HCT116 (cell line): ENCODE data around the gene TIGIT. TPM values are rescaled to one million over a fixed set of nuclear protein-coding genes. Genes with fewer than 3 reads are reported as not detected.

Source experiments
- ATAC-seq: fragments of 200-7000 bp; cut with Tn5 transposase; 2 replicates; pipeline ENCODE4 v1.9.1; 2020; ENCODE audit warnings: mild to moderate bottlenecking, moderate library complexity
- BruUV-seq: library from RNA; stranded (reverse); fragments of 400-500 nt; replicated peaks from 2 replicates; lab custom pipeline; 2021; lab: Mats Ljungman, UMichigan
- CTCF ChIA-PET: fragments of 300-600 bp; sonication (Branson Sonifier 250); formaldehyde crosslinking; loops from one replicate; lab custom pipeline; 2021; ENCODE audit warnings: antibody characterized with exemption; lab: Charles Lee
- POLR2A ChIA-PET: fragments of 300-600, 350-600 bp; sonication (Branson Sonifier 250); formaldehyde crosslinking; loops from one replicate; lab custom pipeline; 2021; ENCODE audit warnings: antibody characterized with exemption; lab: Charles Lee
- RAD21 ChIA-PET, 2 experiments: fragments of 300-600 bp; sonication (Branson Sonifier 250); formaldehyde crosslinking; loops; one replicate each; lab custom pipeline; 2023; ENCODE audit warnings: low total read pairs in 2 of 2; ENCODE audit not compliant: uncharacterized antibody in 2 of 2, unreplicated experiment in 2 of 2, low non-redundant PET in 1 of 2; lab: Charles Lee
- DNase-seq: peaks from one replicate; pipeline ENCODE4 v3.0.0-alpha.2; 2010; ENCODE audit warnings: low read depth, low spot score
- H2AFZ ChIP-seq: fragments of 200-600 bp; shearing (Covaris generic), sonication (generic); 2 replicates; pipeline ENCODE4 v1.6.1; 2017; ENCODE audit warnings: low read depth, mixed run types, mixed read lengths, antibody characterized with exemption, low read length; ENCODE audit not compliant: poor library complexity, severe bottlenecking
- H3K27ac ChIP-seq: 2 replicates; pipeline ENCODE4 v1.5.1; 2012; ENCODE audit warnings: low read depth, low read length
- H3K27me3 ChIP-seq: fragments of 200-600 bp; sonication (generic); 2 replicates; pipeline ENCODE4 v1.6.1; 2016; ENCODE audit warnings: mixed run types, low read length, mixed read lengths; ENCODE audit not compliant: insufficient read depth
- H3K36me3 ChIP-seq, 2 experiments: fragments of 200-500 bp in 1 of 2; fragments of 200-600 bp in 1 of 2; sonication (Bioruptor generic) in 1 of 2; sonication (generic) in 1 of 2; 2 replicates each; pipeline versions ENCODE4 v1.5.1 to v1.6.1; 2014 to 2016; ENCODE audit warnings: low read length in 2 of 2, inconsistent platforms in 1 of 2, mixed read lengths in 1 of 2, mixed run types in 1 of 2; ENCODE audit not compliant: insufficient read depth in 2 of 2, control insufficient read depth in 1 of 2
- H3K4me1 ChIP-seq, 2 experiments: fragments of 200-600 bp in 1 of 2; sonication (generic) in 1 of 2; 2 replicates each; pipeline versions ENCODE4 v1.5.1 to v1.6.1; 2012 to 2017; ENCODE audit warnings: low read length in 2 of 2, inconsistent platforms in 1 of 2, mild to moderate bottlenecking in 1 of 2, mixed read lengths in 1 of 2, mixed run types in 1 of 2, moderate library complexity in 1 of 2; ENCODE audit not compliant: insufficient read depth in 2 of 2, control insufficient read depth in 1 of 2
- H3K4me2 ChIP-seq: fragments of 200-600 bp; sonication (generic); 2 replicates; pipeline ENCODE4 v1.6.1; 2017; ENCODE audit warnings: mixed run types, low read length, mixed read lengths
- H3K4me3 ChIP-seq, 2 experiments: fragments of 200-600 bp in 1 of 2; sonication (generic) in 1 of 2; replicated peaks in 1 of 2; 2 replicates each; pipeline ENCODE4 v1.5.1; 2011 to 2016; ENCODE audit warnings: low read length in 2 of 2, control low read depth in 1 of 2, low read depth in 1 of 2, mild to moderate bottlenecking in 1 of 2, mixed read lengths in 1 of 2, mixed run types in 1 of 2
- H3K79me2 ChIP-seq: fragments of 200-600 bp; sonication (generic); 2 replicates; pipeline ENCODE4 v1.6.1; 2017; ENCODE audit warnings: mild to moderate bottlenecking, mixed run types, low read length, moderate library complexity, mixed read lengths; ENCODE audit not compliant: insufficient read depth
- H3K9ac ChIP-seq: fragments of 200-600 bp; sonication (generic); 2 replicates; pipeline ENCODE4 v1.6.1; 2016; ENCODE audit warnings: low read length, mixed read lengths
- H3K9me2 ChIP-seq: fragments of 200-600 bp; sonication (generic), shearing (Covaris generic); 2 replicates; pipeline ENCODE4 v1.6.1; 2017; ENCODE audit warnings: mixed run types, mild to moderate bottlenecking, moderate library complexity; ENCODE audit not compliant: insufficient read depth
- H3K9me3 ChIP-seq, 2 experiments: fragments of 200-500 bp in 1 of 2; fragments of 200-600 bp in 1 of 2; sonication (Bioruptor generic) in 1 of 2; sonication (generic) in 1 of 2; 2 replicates each; pipeline ENCODE4 v1.6.1; 2014 to 2017; ENCODE audit warnings: low read length in 2 of 2, mixed read lengths in 2 of 2, inconsistent platforms in 1 of 2, low read depth in 1 of 2, mild to moderate bottlenecking in 1 of 2, mixed run types in 1 of 2, moderate library complexity in 1 of 2; ENCODE audit not compliant: control insufficient read depth in 1 of 2, insufficient read depth in 1 of 2
- H4K20me1 ChIP-seq: fragments of 200-600 bp; sonication (generic), shearing (Covaris generic); 2 replicates; pipeline ENCODE4 v1.6.1; 2017; ENCODE audit warnings: mixed run types, mild to moderate bottlenecking, moderate library complexity; ENCODE audit not compliant: insufficient read depth
- CBX3 ChIP-seq: IDR thresholded peaks from 2 replicates; pipeline ENCODE4 v1.6.1; 2012; ENCODE audit warnings: low read depth
- CEBPB ChIP-seq: IDR thresholded peaks from 2 replicates; pipeline ENCODE4 v1.6.1; 2012; ENCODE audit warnings: low read depth
- EGR1 ChIP-seq: IDR thresholded peaks from 2 replicates; pipeline ENCODE4 v1.6.1; 2012; ENCODE audit warnings: low read depth
- EZH2phosphoT487 ChIP-seq: fragments of 200-600 bp; IDR thresholded peaks from 2 replicates; pipeline ENCODE4 v1.6.1; 2018; ENCODE audit warnings: antibody characterized with exemption, borderline replicate concordance
- FOSL1 ChIP-seq: IDR thresholded peaks from 2 replicates; pipeline ENCODE4 v1.6.1; 2012; ENCODE audit warnings: low read depth
- POLR2A ChIP-seq: IDR thresholded peaks from 2 replicates; pipeline ENCODE4 v1.7.0; 2011; ENCODE audit warnings: borderline replicate concordance; ENCODE audit not compliant: insufficient read depth, insufficient read length; ENCODE audit errors: extremely low read depth
- POLR2AphosphoS5 ChIP-seq: IDR thresholded peaks from 2 replicates; pipeline ENCODE4 v1.6.1; 2011; ENCODE audit warnings: mild to moderate bottlenecking, low read depth, low read length, moderate library complexity
- SP1 ChIP-seq: IDR thresholded peaks from 2 replicates; pipeline ENCODE4 v1.6.1; 2012; ENCODE audit warnings: low read depth
- SRF ChIP-seq: IDR thresholded peaks from 2 replicates; pipeline ENCODE4 v1.6.1; 2012; ENCODE audit warnings: low read depth
- ZFX ChIP-seq: fragments of 450-650 bp; IDR thresholded peaks from 2 replicates; pipeline ENCODE4 v1.6.1; 2017
- intact Hi-C: fragments of 100-400 bp; cut with micrococcal nuclease; formaldehyde crosslinking; loops from 2 replicates; pipeline ENCODE4 v1.10.0; 2022
- total RNA-seq: library from RNA; stranded (reverse); gene quantifications from one replicate; pipeline ENCODE4 v1.2.1, GENCODE V29; 2021; ENCODE audit not compliant: unreplicated experiment
- TF ChIP-seq, protein P1 (sequence below), 3 experiments: fragments of 200-600 bp in 1 of 3; sonication (generic) in 1 of 3; IDR thresholded peaks in 2 of 3; conservative IDR thresholded peaks in 1 of 3; 2 replicates each; pipeline ENCODE4 v1.5.1; 2012 to 2017; ENCODE audit warnings: low read depth in 2 of 3, low read length in 2 of 3, antibody characterized with exemption in 1 of 3, borderline replicate concordance in 1 of 3, control low read depth in 1 of 3, mild to moderate bottlenecking in 1 of 3, mixed read lengths in 1 of 3, mixed run types in 1 of 3, moderate library complexity in 1 of 3; ENCODE audit not compliant: insufficient read depth in 1 of 3
- TF ChIP-seq, protein P2 (sequence below): IDR thresholded peaks from 2 replicates; pipeline ENCODE4 v1.6.1; 2012
- TF ChIP-seq, protein P3 (sequence below): IDR thresholded peaks from 2 replicates; pipeline ENCODE4 v1.6.1; 2011; ENCODE audit warnings: mild to moderate bottlenecking, low read length, moderate library complexity; ENCODE audit not compliant: insufficient replicate concordance; ENCODE audit errors: extremely low read depth
- TF ChIP-seq, protein P4 (sequence below): IDR thresholded peaks from 2 replicates; pipeline ENCODE4 v1.6.1; 2012

TIGIT gene
- total RNA-seq, 1 experiment from 2014 or later, result 0.07 TPM

DNA sequence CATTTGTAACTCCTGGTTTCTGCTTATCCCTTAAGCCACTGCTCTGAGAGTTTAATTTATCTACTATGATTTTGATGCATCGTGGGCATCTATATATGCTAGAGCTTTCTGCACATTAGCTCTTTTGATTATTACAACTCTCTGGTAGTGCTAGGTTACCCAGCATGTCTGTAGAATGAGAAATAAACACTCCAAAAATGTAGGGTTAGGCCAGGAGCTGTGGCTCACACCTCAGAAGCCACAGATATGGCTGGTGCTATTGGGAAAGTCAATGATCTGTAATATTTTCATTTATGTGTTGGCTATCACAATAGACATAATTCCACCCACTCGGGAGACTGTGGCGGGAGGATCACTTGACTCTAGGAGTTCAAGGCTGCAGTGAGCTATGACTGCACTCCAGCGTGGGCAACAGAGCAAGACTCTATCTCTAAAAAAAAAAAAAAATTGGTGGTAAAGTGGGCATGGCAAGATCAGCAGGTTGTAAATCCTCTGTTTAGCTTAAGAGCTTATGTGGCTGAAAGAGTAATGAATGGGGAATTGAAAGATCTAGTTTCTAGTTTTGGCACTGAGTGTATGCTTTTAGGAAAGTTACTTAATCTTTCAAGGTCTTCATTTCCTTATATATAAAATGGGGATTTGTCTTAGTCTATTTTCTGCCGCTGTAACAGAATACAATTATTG lies 6.3 kb downstream of the TIGIT start:
- no peak overlapping the region for H2AFZ ChIP-seq
- ChIA-PET CTCF (interaction anchor here (1.5 kb wide), 1 partner anchor 9 kb away, joined by 13 read pairs; no protein-coding TSS in a partner anchor), RAD21 (interaction anchor here (0.6 to 0.8 kb wide), 2 partner anchors 22 to 119 kb away, joined by 3 read pairs; no protein-coding TSS in a partner anchor), POLR2A (no interaction called here)
- no peak overlapping the region for H3K4me3 ChIP-seq
- no peak for ATAC-seq
- BruUV-seq, result no TSS peak
- H3K27me3 ChIP-seq, result no peaks in the 10 kb centered on the region
- H4K20me1 ChIP-seq, result no peaks in the 10 kb centered on the region
- DNase-seq, result no peak
- no peaks in the 10 kb centered on the region for H3K9me3 ChIP-seq
- no peaks in the 10 kb centered on the region for H3K4me1 ChIP-seq
- H3K79me2 ChIP-seq, result no peaks in the 10 kb centered on the region
- H3K9me2 ChIP-seq, result no peaks in the 10 kb centered on the region
- no peaks in the 10 kb centered on the region for H3K36me3 ChIP-seq
- TF ChIP-seq CEBPB (no peak), POLR2A (no peak)
- TF ChIP-seq, protein P1, sequence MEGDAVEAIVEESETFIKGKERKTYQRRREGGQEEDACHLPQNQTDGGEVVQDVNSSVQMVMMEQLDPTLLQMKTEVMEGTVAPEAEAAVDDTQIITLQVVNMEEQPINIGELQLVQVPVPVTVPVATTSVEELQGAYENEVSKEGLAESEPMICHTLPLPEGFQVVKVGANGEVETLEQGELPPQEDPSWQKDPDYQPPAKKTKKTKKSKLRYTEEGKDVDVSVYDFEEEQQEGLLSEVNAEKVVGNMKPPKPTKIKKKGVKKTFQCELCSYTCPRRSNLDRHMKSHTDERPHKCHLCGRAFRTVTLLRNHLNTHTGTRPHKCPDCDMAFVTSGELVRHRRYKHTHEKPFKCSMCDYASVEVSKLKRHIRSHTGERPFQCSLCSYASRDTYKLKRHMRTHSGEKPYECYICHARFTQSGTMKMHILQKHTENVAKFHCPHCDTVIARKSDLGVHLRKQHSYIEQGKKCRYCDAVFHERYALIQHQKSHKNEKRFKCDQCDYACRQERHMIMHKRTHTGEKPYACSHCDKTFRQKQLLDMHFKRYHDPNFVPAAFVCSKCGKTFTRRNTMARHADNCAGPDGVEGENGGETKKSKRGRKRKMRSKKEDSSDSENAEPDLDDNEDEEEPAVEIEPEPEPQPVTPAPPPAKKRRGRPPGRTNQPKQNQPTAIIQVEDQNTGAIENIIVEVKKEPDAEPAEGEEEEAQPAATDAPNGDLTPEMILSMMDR (IDR thresholded peaks at IDR 0.05 in 2 of 3, conservative IDR thresholded peaks at IDR 0.05 in 1 of 3; ENCODE audit: borderline replicate concordance in 1 of 3, insufficient read depth in 1 of 3, low read depth in 2 of 3, low read length in 2 of 3), result no peak
- TF ChIP-seq, all 23 proteins: peak for 0
- Histone ChIP-seq H3K27ac (no peak overlapping the region), H3K9ac (no peak overlapping the region), H3K4me2 (no peak overlapping the region)
- intact Hi-C loops, result no loop called here

DNA sequence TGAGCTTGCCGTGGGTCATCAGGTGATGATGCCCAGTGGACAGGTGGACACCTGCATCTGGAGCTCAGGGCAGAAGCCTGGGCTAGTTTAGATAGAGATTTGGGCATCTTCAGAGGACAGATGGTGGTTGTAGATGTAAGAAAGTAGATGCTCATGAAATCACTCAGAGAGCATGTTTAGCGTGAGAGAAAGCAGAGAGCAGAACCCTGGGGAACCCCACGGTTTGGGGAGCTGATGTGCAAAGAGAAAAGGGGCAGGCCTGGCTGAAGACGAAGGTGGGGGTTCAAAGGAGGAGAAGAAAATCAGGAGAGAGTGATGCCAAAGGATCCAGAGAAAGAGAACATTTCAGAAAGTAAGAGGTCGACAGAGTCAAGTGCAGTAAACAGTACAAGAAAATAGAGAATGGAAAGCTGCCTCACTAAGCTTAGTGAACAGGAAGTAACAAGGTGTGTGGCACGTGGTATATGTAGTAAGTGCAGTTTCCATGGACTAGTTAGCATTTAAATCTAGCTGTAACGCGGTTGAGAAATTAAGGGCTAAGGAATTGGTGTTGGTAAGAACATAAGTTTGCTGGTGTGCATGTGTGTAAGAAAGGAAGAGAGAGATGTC lies 13.5 kb downstream of the TIGIT start:
- Histone ChIP-seq H3K9me2 (no peaks in the 10 kb centered on the region), H2AFZ (no peak overlapping the region), H3K9me3 (no peaks in the 10 kb centered on the region), H4K20me1 (no peaks in the 10 kb centered on the region), H3K79me2 (no peaks in the 10 kb centered on the region), H3K36me3 (no peaks in the 10 kb centered on the region), H3K27ac (no peak overlapping the region), H3K27me3 (no peaks in the 10 kb centered on the region), H3K4me2 (no peak overlapping the region), H3K4me1 (no peaks in the 10 kb centered on the region), H3K9ac (no peak overlapping the region), H3K4me3 (no peak overlapping the region)
- ChIA-PET POLR2A (no interaction called here), CTCF (interaction anchor here (1.2 kb wide), 1 partner anchor 16 kb away, joined by 3 read pairs; no protein-coding TSS in a partner anchor), RAD21 (no interaction called here)
- DNase-seq (no peak), ATAC-seq (no peak)
- BruUV-seq, result no TSS peak
- intact Hi-C loops, result no loop called here
- TF ChIP-seq, protein P2, sequence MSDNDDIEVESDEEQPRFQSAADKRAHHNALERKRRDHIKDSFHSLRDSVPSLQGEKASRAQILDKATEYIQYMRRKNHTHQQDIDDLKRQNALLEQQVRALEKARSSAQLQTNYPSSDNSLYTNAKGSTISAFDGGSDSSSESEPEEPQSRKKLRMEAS, result no peak
- TF ChIP-seq CBX3, result no peak
- no peak for TF ChIP-seq EZH2phosphoT487
- TF ChIP-seq FOSL1, result no peak
- TF ChIP-seq, protein P3, sequence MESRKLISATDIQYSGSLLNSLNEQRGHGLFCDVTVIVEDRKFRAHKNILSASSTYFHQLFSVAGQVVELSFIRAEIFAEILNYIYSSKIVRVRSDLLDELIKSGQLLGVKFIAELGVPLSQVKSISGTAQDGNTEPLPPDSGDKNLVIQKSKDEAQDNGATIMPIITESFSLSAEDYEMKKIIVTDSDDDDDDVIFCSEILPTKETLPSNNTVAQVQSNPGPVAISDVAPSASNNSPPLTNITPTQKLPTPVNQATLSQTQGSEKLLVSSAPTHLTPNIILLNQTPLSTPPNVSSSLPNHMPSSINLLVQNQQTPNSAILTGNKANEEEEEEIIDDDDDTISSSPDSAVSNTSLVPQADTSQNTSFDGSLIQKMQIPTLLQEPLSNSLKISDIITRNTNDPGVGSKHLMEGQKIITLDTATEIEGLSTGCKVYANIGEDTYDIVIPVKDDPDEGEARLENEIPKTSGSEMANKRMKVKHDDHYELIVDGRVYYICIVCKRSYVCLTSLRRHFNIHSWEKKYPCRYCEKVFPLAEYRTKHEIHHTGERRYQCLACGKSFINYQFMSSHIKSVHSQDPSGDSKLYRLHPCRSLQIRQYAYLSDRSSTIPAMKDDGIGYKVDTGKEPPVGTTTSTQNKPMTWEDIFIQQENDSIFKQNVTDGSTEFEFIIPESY, result no peak
- no peak for TF ChIP-seq ZFX
- TF ChIP-seq, protein P4, sequence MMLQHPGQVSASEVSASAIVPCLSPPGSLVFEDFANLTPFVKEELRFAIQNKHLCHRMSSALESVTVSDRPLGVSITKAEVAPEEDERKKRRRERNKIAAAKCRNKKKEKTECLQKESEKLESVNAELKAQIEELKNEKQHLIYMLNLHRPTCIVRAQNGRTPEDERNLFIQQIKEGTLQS, result no peak
- no peak for TF ChIP-seq SRF
- no peak for TF ChIP-seq EGR1
- no peak for TF ChIP-seq SP1
- TF ChIP-seq POLR2AphosphoS5, result no peak
